Mononuclear cell (primary cell): ENCODE results near the gene RPS3A. TPM values are rescaled to one million over a fixed set of nuclear protein-coding genes. Genes with fewer than 3 reads are reported as not detected.
A peak's percentile ranks its signal among the peaks of the same experiment; 100 is the strongest.
"Not testable (repeated sequence)": the region's sequence is repeated elsewhere in the genome, so short reads cannot be mapped to it uniquely, and the experiment has no call there.

ENCODE experiments used
- H3K27me3 ChIP-seq: 2 replicates; pipeline ENCODE4 v1.6.0; 2011; ENCODE audit warnings: low read length, control low read depth; ENCODE audit not compliant: insufficient read depth
- H3K4me1 ChIP-seq: 2 replicates; pipeline ENCODE4 v1.5.1; 2011; ENCODE audit warnings: mild to moderate bottlenecking, low read length, control low read depth; ENCODE audit not compliant: insufficient read depth
- H3K4me3 ChIP-seq: 2 replicates; pipeline ENCODE4 v1.5.1; 2011; ENCODE audit warnings: mild to moderate bottlenecking, low read length, moderate library complexity
- H3K9me3 ChIP-seq: 2 replicates; pipeline ENCODE4 v1.5.1; 2011; ENCODE audit warnings: low read depth, mild to moderate bottlenecking, control low read depth, low read length
- total RNA-seq: library from RNA; depleted of rRNA; stranded (reverse); fragments of >200 nt; gene quantifications from one replicate; pipeline ENCODE4 v1.2.3, GENCODE V29; 2012

The RPS3A gene
- total RNA-seq, result 5,717 TPM

DNA sequence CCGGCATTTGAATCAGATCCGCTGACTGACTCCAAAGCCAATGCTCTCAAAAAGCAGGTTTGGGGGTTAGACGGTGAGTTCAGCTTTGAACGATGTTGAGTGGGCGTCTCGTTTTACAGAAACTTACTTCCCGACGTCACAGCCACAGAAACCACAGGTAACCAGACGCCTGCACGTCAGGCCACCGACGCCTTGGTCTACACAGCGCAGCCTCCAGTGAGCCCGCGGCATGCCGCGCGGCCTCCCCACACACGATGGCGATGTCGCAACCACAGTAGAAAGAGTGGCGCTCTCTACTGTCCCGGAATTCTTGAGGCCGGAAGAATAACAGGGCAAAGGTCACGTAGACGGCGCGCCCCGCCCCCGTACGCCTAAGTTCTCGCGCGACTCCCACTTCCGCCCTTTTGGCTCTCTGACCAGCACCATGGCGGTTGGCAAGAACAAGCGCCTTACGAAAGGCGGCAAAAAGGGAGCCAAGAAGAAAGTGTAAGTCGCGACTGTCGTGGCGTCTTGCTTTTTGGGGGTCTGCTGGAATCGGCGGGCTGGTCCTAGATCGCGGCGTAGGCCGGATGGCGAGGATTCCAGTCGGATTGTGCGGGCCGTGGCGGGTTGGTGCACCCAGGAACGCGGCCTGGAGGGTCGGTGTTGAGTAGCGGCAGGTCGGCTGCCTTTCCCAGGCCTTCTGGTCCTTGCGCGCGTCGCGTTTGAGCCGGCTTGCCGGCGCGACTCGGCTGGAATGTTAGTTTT, at the start of gene RPS3A:
Gene RPS3A, plus strand, starts transcription at position 400 of the 747 bp plus-strand sequence. Its CDS starts 25 bp downstream, at position 425.
- no peaks in the 10 kb centered on the region for H3K27me3 ChIP-seq
- peaks cover 35% of the 10 kb centered on the region for H3K4me1 ChIP-seq
- H3K4me3 ChIP-seq, result peak within 1 kb of the TSS; percentile 99
- H3K9me3 ChIP-seq, result no peaks in the 10 kb centered on the region

DNA sequence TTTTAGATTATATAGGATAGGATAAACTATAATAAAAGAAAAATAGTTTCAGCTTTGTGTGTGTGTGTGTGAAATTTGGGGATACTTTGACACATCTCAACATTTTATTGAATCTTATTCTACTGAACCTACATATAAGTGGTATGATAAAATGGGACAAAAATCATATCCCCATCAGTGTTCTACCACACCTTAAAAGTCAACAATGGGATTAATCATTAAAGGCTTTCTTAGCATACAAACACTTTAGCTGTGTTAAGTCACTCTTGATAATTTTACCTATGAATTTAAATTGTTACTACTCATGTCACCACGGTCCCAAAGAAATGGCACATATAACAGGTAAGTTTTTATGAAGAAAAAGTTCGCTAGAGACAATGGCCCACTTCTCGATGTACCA, 46.6 kb upstream of the RPS3A start:
- Histone ChIP-seq H3K4me3 (no peak overlapping the region), H3K9me3 (no peaks in the 10 kb centered on the region), H3K27me3 (no peaks in the 10 kb centered on the region), H3K4me1 (no peaks in the 10 kb centered on the region)

DNA sequence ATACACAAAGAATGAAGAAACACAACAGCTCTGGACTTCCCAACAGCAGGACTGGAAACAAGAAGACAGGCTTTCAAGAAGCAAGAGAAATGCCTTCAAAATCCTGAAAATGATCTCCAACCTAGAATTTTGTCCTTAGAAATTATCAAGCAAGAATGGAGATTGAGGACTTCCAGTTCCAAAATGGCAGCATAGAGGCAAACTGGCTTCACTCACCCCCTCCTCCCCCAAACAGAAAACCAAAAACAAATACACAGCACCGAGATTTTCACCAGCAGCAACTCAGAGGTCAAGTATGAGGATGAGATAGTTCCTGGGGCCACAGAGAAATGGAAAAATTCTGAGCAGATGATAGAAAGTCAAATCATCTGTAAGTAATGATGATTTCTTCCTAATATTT, 43.9 kb upstream of the RPS3A start:
- no peaks in the 10 kb centered on the region for H3K4me1 ChIP-seq
- H3K4me3 ChIP-seq, result no peak overlapping the region
- no peaks in the 10 kb centered on the region for H3K27me3 ChIP-seq
- H3K9me3 ChIP-seq, result no peaks in the 10 kb centered on the region

DNA sequence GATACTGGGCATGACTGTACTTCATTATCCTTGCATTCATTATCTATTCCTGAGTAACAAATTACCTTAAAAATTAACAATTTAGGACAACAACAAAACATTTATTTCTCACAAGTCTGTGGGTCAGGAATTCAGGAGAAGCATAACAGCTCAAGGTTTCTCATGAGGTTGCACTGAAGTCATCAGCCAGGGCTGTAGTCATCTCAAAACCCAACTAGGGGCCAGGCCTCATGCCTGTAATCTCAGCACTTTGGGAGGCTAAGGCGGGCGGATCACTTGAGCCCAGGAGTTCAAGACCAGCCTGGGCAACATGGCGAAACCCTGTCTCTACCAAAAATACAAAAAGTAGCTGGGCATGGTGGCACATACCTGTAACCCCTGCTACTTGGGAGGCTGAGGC, 36.3 kb upstream of the RPS3A start:
- not testable (repeated sequence) for H3K4me1 ChIP-seq, H3K4me3 ChIP-seq, H3K27me3 ChIP-seq, H3K9me3 ChIP-seq

DNA sequence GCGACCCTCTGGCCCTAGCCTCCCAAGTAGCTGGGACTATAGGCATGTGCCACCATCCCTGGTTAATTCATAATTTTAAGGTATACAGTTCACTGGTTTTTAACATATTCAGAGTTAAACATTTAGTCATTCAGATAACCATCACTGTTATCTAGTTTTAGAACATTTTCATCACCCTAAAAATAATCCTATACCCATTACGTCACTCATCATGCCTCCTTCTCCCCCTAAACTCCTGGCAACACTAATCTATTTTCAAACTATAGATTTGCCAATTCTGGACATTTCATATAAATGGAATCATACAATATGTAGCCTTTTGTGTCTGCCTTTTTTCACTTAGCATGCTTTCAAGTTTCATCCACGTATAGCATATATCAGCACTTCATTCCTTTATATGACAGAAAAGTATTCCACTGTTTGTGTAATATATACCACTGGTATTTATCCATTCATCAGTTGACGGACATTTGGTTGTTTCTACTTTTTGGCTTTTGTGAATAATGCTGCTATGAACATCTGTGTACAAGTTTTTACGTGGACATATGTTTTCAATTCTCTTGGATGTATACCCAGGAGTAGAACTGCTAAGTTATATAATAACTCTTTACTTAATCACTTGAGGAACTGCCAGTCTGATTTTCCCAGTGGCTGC, 32.0 kb upstream of the RPS3A start:
- H3K4me3 ChIP-seq, result no peak overlapping the region
- H3K27me3 ChIP-seq, result no peaks in the 10 kb centered on the region
- no peaks in the 10 kb centered on the region for H3K9me3 ChIP-seq
- no peaks in the 10 kb centered on the region for H3K4me1 ChIP-seq

DNA sequence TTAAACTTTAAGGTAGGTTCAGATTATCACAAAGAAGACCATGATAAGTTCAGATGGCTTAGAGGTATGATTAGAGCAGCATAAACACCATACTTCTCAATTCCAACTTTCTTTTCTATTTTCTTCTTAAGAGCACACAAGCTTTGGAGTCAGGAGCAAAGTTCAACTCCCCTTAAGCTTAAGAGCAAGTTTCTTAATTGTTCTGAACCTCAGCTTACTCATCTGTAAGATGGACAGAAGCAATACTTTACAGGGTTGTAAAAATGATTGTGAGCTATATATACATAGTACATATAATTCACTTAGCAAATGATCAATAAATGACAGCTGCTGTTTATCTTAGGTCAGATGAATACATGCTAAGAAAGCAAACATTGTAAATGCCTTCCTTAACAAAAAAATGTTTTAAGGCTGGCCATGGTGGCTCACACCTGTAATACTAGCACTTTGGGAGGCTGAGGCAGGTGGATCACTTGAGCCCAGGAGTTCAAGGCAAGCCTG, 25.0 kb upstream of the RPS3A start:
- no peak overlapping the region for H3K4me3 ChIP-seq
- no peaks in the 10 kb centered on the region for H3K4me1 ChIP-seq
- no peaks in the 10 kb centered on the region for H3K27me3 ChIP-seq
- no peaks in the 10 kb centered on the region for H3K9me3 ChIP-seq

DNA sequence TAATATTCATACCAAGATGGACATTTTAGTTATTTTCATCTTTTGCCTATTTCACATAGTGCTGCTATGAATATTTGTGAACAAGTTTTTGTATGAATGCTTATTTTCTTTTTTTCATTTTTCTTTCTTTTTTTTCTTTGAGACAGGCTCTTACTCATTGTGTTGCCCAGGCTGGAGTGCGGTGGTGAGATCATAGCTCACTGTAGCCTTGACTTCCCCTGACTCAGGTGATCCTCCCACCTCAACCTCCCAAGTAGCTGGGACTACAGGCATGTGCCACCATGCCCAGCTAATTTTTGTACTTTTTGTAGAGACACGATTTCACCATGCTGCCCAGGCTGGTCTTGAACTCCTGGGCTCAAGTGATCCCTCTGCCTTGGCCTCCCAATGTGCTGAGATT, 21.4 kb upstream of the RPS3A start:
- not testable (repeated sequence) for H3K9me3 ChIP-seq, H3K4me3 ChIP-seq, H3K4me1 ChIP-seq, H3K27me3 ChIP-seq

DNA sequence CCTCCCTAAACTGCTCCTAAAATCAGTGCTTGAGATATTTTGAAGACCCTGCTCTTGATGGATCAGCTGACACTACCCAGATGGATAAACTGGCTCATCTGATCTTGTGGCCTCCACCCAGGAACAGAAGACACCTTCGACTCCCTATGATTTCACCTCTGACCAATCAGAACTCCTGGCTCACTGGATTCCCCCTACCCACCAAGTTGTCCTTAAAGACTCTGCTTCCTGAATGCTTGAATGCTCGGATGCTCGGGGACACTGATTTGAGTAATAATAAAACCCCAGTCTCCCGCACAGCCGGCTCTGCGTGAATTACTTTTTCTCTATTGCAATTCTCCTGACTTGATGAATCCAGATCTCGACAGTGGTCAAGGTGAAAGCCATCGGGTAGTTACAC, 12.0 kb upstream of the RPS3A start:
- H3K27me3 ChIP-seq, result no peaks in the 10 kb centered on the region
- H3K9me3 ChIP-seq, result no peaks in the 10 kb centered on the region
- no peak overlapping the region for H3K4me3 ChIP-seq
- no peaks in the 10 kb centered on the region for H3K4me1 ChIP-seq

DNA sequence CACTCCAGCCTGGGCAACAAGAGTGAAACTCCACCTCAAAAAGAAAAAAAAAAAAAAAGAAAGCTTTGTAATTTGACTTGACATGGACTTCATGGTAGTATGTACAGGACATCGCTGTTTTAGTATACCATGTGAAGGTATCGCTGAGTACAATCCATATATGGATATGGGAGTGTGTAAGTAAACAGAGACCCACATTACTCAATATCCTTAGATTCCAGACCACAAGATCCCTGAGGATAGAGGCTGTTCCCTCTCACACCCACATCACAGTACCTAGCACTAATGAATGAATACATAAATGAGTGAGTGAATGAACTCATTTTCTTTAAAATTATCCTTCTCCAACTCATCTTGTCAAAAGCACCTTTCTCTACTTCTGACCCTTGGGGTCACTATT, 8.4 kb upstream of the RPS3A start:
- H3K4me1 ChIP-seq, result no peaks in the 10 kb centered on the region
- no peaks in the 10 kb centered on the region for H3K9me3 ChIP-seq
- no peaks in the 10 kb centered on the region for H3K27me3 ChIP-seq
- no peak overlapping the region for H3K4me3 ChIP-seq

DNA sequence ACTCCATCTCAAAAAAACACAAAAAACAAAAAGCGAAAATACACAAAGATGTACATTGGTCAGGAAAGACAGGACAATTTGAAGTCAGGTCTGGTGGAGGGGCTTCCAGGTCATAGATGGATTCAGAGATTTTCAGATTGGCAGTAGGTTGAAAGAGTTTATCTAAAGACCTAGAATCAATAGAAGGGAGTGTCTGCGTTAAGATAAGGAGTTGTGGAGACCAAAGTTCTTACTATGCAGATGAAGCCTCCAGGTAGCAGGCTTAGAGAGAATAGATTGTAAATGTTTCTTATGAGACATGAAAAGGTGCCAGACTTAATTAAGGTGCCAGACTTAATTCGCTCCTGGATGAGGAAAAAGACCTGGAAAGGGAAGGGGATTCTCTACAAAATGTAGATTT, 6.9 kb upstream of the RPS3A start:
- Histone ChIP-seq H3K4me3 (no peak overlapping the region), H3K9me3 (no peaks in the 10 kb centered on the region), H3K4me1 (no peaks in the 10 kb centered on the region), H3K27me3 (no peaks in the 10 kb centered on the region)

DNA sequence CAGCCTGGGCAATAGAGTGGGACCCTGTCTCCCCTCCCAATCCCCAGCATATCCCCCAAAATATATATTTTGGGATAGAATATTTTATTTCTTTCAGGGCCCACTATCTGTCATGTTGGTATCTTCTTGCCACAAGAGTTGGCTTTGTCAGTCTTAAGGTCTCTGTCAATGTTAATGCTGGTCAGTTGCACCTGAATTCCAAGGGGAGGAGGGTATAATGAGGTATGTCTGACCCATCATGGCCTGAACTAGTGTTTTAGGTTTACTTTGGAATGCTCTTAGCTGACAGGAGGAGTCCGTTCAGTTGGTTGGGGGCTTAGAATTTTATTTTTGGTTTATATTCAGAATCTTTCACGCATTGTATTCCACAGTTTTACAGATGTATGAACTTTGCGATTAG, 6.2 kb upstream of the RPS3A start:
- no peak overlapping the region for H3K4me3 ChIP-seq
- no peaks in the 10 kb centered on the region for H3K9me3 ChIP-seq
- H3K27me3 ChIP-seq, result no peaks in the 10 kb centered on the region
- peaks cover 5% of the 10 kb centered on the region for H3K4me1 ChIP-seq

DNA sequence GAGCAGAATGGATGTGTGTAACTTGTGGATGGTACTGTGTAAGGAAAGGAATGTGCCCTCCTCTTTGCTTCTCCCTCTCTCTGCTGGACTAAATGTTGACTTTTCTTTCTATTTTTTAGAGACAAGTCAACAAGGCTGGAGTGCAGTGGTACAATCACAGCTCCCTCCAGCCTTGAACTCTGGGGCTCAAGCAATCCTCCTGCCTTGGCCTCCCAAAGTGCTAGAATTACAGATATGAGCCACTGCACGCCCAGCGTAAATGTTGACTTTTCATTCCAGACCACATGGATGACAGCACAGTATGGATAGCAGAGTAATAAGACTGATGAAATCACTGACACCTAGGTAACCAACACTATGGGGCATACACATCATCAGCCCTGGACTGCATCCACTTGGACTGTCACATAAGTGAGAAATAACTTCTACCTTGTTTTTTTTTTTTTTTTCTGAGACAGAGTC, 5.1 kb upstream of the RPS3A start:
- H3K27me3 ChIP-seq, result no peaks in the 10 kb centered on the region
- no peak overlapping the region for H3K4me3 ChIP-seq
- peaks cover 13% of the 10 kb centered on the region for H3K4me1 ChIP-seq
- no peaks in the 10 kb centered on the region for H3K9me3 ChIP-seq

DNA sequence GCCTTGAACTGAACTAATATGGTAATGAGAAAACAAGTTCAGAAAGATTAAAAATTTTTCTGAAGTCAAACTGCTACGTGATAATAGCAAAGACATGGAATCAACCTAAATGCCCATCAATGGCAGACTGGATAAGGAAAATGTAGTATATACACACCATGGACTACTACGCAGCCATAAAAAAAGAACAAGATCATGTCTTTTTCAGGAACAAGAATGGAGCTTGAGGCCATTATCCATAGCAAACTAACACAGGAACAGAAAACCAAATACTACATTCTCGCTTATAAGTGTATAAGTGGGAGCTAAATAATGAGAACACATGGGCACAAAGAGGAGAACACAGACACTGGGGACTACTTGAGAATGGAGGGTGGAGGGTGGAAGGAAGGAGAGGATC, 4.3 kb upstream of the RPS3A start:
- H3K9me3 ChIP-seq, result no peaks in the 10 kb centered on the region
- peaks cover 17% of the 10 kb centered on the region for H3K4me1 ChIP-seq
- no peaks in the 10 kb centered on the region for H3K27me3 ChIP-seq
- H3K4me3 ChIP-seq, result no peak overlapping the region

DNA sequence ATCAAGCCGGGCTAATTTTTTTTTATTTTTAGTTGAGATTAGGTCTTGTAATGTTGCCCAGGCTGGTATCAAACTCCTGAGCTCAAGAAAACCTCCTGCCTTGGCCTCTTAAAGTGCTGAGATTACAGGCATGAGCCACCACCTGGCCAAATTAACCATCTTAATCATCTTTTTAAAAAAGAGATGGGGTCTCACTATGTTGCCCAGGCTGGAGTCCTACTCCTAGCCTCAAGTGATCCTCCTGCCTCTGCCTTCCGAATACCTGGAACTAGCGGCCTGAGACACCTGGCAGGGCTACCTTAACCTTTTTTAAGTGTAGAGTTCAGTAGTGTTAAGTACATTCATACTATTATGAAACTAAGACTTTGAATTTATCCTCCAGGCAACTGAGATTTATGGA, 1.7 kb upstream of the RPS3A start:
- no peaks in the 10 kb centered on the region for H3K9me3 ChIP-seq
- no peaks in the 10 kb centered on the region for H3K27me3 ChIP-seq
- peaks cover 35% of the 10 kb centered on the region for H3K4me1 ChIP-seq
- no peak overlapping the region for H3K4me3 ChIP-seq

DNA sequence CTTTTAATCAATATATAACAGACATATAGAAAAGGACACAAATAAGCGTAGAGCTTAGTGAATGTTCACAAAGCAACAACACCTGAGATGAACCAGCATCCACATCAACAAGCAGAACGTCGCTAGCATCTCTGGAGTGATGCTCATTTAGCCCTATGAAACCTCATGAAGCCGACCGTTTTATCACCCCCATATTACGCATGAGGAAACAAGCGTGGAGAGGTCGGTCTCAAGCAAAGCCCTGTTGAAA, 524 bp upstream of the RPS3A start:
- Histone ChIP-seq H3K4me3 (peak overlapping the region; percentile 99), H3K27me3 (no peaks in the 10 kb centered on the region), H3K4me1 (peaks cover 35% of the 10 kb centered on the region), H3K9me3 (no peaks in the 10 kb centered on the region)

DNA sequence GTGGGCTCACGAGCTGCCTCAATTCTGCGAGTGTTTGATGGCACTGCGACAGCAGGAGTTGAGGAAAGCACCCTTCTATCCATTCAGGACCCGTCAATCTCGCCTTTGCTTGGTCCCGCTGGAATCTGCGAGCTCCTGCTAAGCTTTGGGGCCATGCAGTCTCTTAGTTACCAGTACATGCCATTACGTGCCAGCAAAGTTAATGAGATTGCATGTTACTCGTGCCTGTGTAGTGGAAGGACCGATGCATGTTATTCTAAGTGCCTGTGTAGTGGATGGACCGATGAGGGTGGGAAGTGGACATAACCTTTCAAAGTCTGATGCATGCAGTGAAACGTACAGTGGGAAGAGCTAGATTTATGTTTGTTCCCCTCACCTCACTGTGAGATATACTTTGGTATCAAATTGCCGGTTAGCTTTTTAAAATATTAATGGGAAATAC, 569 bp downstream of the RPS3A start:
- peak overlapping the region; percentile 99 for H3K4me3 ChIP-seq
- H3K9me3 ChIP-seq, result no peaks in the 10 kb centered on the region
- H3K4me1 ChIP-seq, result peaks cover 35% of the 10 kb centered on the region

More for the DNA sequence above, 569 bp downstream of the RPS3A start:
- H3K27me3 ChIP-seq, result no peaks in the 10 kb centered on the region
